Activated T-cell treated with anti-CD3 and anti-CD28 coated beads, Interleukin-2, amount 50 U/mL, for 4 hours (primary cell): ENCODE measurements around the gene BNIP3. TPM values are rescaled to one million over a fixed set of nuclear protein-coding genes. Genes with fewer than 3 reads are reported as not detected.

Source experiments
- ATAC-seq, 2 donors: fragments of 200-7000 bp; cut with Tn5 transposase; one replicate each; pipeline ENCODE4 v1.10.0; 2021
- DNase-seq: peaks from one replicate; pipeline ENCODE4 v3.0.0-alpha.2; 2020
- H3K27me3 Mint-ChIP-seq: one replicate; pipeline ENCODE4 v1.8.0; 2021; ENCODE audit warnings: low read depth, mixed read lengths
- H3K36me3 Mint-ChIP-seq: one replicate; pipeline ENCODE4 v1.8.0; 2022; ENCODE audit warnings: mixed read lengths; ENCODE audit not compliant: insufficient read depth
- H3K4me1 Mint-ChIP-seq: one replicate; pipeline ENCODE4 v1.8.0; 2021; ENCODE audit warnings: low read depth, mixed read lengths
- H3K4me3 Mint-ChIP-seq: one replicate; pipeline ENCODE4 v1.8.0; 2021; ENCODE audit warnings: mild to moderate bottlenecking, moderate library complexity, mixed read lengths
- H3K9me3 Mint-ChIP-seq: one replicate; pipeline ENCODE4 v1.8.0; 2021; ENCODE audit warnings: mixed read lengths
- total RNA-seq, 3 donors: library from RNA; stranded (reverse); gene quantifications; one replicate each; pipeline ENCODE4 v1.2.1, GENCODE V29; 2021

Gene BNIP3
- total RNA-seq, 3 donors from 2014 or later = 36.5 to 40.5 (median 38.6) TPM

DNA sequence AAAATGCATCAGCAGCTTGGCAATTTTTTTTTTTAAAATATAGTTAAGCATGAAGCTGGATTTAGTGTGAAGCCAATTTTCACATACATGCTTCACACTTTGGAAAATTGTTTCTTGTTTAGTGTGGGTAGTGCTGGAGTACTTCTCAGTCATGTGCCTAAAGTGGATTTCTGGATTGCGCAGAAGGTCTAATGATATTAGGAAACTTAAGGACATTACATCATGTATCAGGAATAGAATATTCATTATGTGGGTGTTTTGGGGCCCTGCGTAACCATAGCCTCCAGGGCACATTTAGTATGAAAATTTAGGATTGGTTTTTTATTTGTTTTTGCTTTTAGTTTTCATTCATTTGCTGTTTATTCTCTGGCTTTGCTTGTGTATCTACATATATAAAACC is 28.8 kb upstream of the BNIP3 start:
- peaks cover 5% of the 10 kb centered on the region for H3K27me3 Mint-ChIP-seq
- ATAC-seq (no peak), DNase-seq (no peak)
- no peaks in the 10 kb centered on the region for H3K36me3 Mint-ChIP-seq
- no peaks in the 10 kb centered on the region for H3K4me1 Mint-ChIP-seq
- H3K4me3 Mint-ChIP-seq = no peak overlapping the region
- peaks cover 4% of the 10 kb centered on the region for H3K9me3 Mint-ChIP-seq

DNA sequence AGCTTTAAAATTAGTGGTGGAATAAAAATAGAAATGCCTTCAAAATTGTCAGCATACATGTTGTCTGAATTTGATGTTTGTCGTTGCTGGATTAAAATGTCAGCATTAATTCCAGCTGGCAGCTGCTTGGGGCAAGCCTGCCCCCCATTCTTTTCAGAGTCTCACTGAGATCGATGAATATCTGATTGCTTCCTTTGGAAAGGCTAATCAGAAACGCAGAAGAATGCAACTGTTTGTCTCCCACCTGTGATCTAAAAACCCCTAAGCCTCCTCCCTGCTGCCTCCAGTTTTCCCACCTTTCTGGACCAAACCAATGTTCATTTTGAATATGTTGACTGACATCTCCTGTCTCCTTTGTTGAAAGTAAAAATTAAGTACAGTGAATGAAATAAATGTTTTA is 27.9 kb upstream of the BNIP3 start:
- Mint-ChIP-seq H3K4me1 (no peaks in the 10 kb centered on the region), H3K27me3 (peaks cover 5% of the 10 kb centered on the region), H3K4me3 (no peak overlapping the region), H3K36me3 (no peaks in the 10 kb centered on the region), H3K9me3 (peaks cover 9% of the 10 kb centered on the region)
- DNase-seq = no peak
- no peak for ATAC-seq

DNA sequence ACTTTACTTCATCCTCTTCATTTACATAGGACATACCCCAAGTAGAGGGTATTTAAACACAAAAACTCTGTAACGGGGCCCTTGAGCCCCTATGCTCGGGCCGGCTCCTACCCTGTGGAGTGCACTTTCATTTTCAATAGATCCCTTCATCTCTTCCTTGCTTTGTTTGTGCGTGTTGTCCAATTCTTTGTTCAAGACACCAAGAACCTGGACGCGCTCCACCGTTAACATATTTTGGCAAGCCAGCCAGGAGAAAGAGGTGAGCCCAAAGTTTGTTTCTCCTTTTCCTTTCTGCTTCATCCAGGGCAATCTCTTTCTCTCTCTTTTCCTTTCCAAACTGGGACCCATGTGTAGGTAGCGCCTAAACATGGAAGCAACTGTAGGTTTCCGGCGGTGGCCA is 26.0 kb upstream of the BNIP3 start:
- no peaks in the 10 kb centered on the region for H3K4me1 Mint-ChIP-seq
- H3K9me3 Mint-ChIP-seq = peaks cover 9% of the 10 kb centered on the region
- H3K4me3 Mint-ChIP-seq = no peak overlapping the region
- DNase-seq (no peak), ATAC-seq (no peak)
- H3K36me3 Mint-ChIP-seq = no peaks in the 10 kb centered on the region
- H3K27me3 Mint-ChIP-seq = peaks cover 5% of the 10 kb centered on the region

DNA sequence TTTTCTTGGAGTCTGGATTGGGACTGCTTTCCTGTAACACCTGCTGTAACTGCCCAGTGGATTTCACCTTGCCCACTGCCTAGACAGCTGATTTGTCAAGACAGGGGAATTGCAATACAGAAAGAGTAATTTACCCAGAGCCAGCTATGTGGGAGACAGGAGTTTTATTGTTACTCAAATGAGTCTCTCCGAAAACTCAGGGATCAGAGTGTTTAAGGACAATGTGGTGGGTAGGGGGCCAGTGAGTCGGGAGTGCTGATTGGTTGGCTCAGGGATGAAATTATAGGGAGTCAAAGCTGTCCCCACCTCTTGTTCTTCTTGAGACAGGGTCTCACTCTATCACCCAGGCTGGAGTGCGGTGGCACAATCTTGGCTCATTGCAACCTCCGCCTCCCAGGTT is 25.2 kb upstream of the BNIP3 start:
- Mint-ChIP-seq H3K4me3 (no peak overlapping the region), H3K4me1 (no peaks in the 10 kb centered on the region), H3K36me3 (no peaks in the 10 kb centered on the region), H3K9me3 (peaks cover 9% of the 10 kb centered on the region), H3K27me3 (peaks cover 5% of the 10 kb centered on the region)
- no peak for DNase-seq
- ATAC-seq = no peak

DNA sequence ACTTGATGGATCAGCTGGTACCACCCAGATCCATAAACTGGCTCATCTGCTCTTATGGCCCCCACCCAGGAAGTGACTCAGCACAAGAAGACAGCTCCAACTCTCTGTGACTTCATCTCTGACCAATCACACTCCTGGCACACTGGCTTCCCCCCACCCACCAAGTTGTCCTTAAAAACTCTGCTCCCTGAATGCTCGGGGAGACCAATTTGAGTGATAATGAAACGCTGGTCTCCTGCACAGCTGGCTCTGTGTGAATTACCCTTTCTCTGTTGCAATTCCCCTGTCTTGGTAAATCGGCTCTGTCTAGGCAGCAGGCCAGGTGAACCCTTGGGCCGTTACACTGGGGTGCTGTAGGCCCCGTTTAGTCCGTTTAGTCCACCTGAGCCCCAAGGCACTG is 23.4 kb upstream of the BNIP3 start:
- Mint-ChIP-seq H3K27me3 (peaks cover 2% of the 10 kb centered on the region), H3K36me3 (no peaks in the 10 kb centered on the region), H3K9me3 (peaks cover 9% of the 10 kb centered on the region), H3K4me1 (no peaks in the 10 kb centered on the region), H3K4me3 (no peak overlapping the region)
- ATAC-seq (no peak), DNase-seq (no peak)

DNA sequence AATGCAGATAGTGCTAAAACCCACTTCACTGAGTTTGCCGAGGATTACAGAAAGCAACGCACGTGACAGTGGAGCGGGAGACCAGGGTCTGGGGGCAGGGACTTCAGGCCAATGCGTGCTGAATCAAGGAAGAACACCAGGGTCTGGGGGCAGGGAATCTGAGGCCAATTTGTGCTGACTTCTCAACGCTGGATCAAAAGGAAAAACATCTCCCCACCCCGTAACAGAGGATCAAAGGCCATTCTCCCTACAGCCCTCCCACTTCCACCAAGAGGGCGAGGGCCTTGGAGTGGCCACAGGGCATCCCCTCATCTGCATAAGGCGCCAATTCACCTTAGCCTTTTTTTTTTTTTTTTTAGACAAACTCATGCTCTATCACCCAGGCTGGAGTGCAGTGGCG is 22.3 kb upstream of the BNIP3 start:
- no peaks in the 10 kb centered on the region for H3K4me1 Mint-ChIP-seq
- peaks cover 9% of the 10 kb centered on the region for H3K9me3 Mint-ChIP-seq
- no peak overlapping the region for H3K4me3 Mint-ChIP-seq
- DNase-seq = no peak
- H3K36me3 Mint-ChIP-seq = no peaks in the 10 kb centered on the region
- peaks cover 2% of the 10 kb centered on the region for H3K27me3 Mint-ChIP-seq
- no peak for ATAC-seq

DNA sequence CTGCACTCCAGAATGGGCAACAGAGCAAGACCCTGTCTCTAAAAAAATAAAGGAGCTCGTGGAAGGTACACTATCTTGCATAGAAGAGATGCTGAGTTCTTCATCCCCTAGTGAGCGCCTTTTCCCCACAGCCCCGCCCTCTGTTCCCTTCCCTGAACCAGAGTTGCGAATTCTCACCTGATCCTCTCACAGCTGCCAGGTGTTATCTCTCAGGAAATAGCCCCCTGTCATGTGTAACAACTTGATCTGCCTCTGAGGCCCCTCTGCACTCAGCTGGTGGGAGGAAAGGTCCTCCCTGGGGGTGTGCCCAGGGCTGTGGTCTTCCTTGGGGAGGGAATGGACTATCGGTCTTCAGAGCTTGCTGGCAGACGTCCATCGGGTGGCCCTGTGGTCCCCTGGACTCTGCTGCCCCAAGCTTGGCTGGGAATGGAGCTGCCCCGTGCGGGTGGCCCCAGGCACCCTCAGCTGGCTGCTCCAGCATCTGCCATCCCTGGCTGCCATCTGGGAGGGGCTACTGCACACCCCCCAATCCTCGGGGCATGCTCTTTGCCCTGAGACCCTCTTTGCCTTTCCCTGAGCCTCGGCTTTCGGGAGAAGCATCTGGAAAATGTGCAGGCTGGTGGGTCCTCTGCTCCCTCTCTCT is 21.7 kb upstream of the BNIP3 start:
- Mint-ChIP-seq H3K4me3 (no peak overlapping the region), H3K27me3 (peaks cover 2% of the 10 kb centered on the region), H3K4me1 (no peaks in the 10 kb centered on the region), H3K9me3 (peaks cover 9% of the 10 kb centered on the region), H3K36me3 (no peaks in the 10 kb centered on the region)
- DNase-seq (no peak), ATAC-seq (no peak)

DNA sequence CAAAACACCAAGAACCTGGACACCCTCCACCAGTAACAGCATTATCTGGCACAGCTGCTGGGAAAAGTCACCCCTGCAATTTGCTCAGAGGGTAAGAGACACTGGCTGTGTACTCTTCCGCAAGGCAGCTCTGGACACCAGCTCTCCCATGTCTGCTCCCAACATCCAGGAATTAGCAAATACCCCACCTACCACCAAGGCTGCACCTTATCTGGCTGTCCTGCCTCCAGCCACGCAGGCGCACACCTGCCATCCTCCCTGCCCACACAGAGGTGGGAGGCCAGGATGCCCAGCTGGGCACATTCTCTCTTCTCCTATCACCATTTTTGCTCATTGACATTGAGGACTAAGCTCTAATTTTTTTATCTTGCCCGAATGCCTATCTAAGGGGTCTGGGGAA is 20.3 kb upstream of the BNIP3 start:
- H3K27me3 Mint-ChIP-seq = peaks cover under 1% of the 10 kb centered on the region
- DNase-seq = no peak
- peaks cover 9% of the 10 kb centered on the region for H3K9me3 Mint-ChIP-seq
- H3K36me3 Mint-ChIP-seq = no peaks in the 10 kb centered on the region
- ATAC-seq = no peak
- H3K4me1 Mint-ChIP-seq = no peaks in the 10 kb centered on the region
- H3K4me3 Mint-ChIP-seq = no peak overlapping the region

DNA sequence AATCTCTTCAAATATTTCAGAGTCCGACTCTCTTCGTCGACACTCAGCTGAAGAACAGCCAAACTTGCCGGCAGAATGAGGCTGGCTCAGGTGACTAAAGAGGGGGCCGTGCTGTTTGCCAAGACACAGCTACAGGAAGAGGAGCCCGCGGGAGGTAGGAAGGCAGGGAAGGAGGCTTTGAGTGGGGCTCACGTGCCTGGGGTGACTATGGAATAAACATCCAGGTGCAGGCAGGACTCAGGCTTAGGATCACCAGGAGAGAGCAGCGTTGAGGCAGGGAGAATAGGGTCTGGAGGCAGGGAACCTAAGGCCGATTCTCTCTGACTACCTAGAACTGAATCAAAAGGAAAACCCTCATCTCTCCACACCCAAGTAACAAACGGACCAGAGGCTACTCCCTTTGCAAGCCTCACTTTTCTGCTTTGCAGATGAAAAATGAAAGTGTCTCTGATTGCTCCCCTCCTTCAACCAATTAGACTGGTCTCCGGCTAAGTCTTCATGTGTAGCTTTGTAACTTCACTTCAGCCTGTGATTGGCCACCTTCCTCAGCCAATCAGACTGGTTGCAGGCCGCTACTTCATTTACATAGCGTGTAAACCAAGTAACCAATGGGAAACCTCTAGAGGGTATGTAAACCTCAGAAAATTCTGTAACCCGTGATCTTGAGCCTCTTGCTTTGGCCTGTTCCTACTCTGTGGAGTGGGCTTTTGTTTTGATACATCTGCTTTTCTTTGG is 19.7 kb upstream of the BNIP3 start:
- Mint-ChIP-seq H3K4me3 (peak overlapping the region; percentile 21), H3K36me3 (no peaks in the 10 kb centered on the region), H3K4me1 (no peaks in the 10 kb centered on the region), H3K27me3 (no peaks in the 10 kb centered on the region), H3K9me3 (peaks cover 9% of the 10 kb centered on the region)
- DNase-seq (no peak), ATAC-seq (no peak)

DNA sequence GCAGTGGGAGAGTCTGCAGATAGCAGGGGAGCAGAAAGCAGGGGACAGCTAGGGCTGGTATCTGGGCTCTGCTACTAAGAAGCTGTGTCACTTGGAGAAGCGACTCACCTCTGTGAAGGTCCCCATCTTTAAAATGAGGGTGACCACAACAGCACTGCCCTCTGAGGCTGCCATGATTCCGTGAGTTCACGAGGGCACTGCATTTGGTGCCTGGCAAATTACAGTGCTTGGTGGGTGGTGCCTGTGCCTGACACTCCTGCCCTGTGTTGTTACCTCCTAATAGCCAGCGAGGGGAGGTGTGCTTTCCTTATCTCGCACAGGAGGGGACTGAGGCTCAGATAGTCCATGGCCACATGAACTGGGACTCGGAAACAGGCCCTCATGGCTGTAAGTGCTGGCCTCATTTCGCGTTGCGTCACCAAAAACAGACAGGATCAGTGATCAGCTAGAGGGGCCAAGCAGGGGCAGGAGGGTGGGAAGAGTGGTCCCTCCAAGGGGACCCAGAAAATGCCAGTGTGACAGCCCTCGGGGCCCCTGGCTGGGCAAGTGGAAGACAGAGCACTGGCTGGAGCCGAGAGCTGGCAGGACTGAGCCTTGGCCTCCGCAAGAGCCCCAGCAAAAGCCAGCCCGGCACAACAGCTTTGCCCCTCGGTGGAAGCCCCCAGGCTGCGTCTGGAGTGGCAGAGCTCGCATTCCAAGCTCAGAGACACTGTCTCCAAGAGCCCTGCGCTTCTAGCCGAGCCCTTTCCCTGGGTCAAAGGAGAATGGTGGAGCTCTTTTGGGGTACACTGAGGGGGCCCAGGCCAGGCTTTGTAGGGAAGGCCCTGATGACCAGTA is 17.3 kb upstream of the BNIP3 start:
- Mint-ChIP-seq H3K36me3 (no peaks in the 10 kb centered on the region), H3K9me3 (no peaks in the 10 kb centered on the region), H3K4me1 (no peaks in the 10 kb centered on the region), H3K4me3 (no peak overlapping the region), H3K27me3 (no peaks in the 10 kb centered on the region)
- DNase-seq (no peak), ATAC-seq (no peak)

DNA sequence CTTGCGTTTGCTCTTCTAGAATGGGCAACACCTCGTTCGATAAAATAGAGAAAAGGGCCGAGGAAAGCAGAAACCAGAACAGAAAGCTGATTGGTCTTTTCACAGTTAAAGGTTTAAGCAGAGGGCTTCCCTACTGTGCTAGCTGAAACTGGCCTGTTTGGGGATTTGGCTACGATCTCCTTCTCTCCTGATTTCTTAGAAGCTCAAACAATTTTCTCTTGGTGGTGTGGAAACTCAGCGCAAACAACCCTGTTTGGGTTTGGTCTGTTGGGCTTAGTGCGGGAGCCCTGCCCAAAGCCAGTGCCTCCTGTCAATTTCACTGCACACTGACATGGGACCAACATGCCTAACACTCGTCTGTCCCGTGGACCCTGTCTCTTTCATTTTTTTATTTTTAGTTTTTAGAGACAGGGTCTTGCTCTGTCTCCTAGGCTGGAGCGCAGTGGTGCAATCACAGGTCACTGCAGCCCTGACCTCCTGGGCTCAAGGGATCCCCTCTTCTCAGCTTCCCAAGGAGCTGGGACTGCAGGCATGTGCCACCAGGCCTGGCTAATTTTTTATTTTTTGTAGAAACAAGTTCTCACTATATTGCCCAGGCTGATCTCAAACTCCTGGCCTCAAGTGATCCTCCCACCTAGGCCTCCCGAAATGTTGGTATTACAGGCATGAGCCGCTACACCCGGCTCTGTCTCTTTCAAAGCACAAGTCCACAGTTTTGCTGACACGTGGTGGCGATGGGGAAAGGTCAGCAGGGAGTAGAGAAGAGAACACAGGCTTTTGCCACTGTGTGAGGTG is 16.5 kb upstream of the BNIP3 start:
- Mint-ChIP-seq H3K36me3 (no peaks in the 10 kb centered on the region), H3K4me3 (no peak overlapping the region), H3K4me1 (no peaks in the 10 kb centered on the region), H3K27me3 (no peaks in the 10 kb centered on the region), H3K9me3 (no peaks in the 10 kb centered on the region)
- DNase-seq = no peak
- ATAC-seq = no peak

DNA sequence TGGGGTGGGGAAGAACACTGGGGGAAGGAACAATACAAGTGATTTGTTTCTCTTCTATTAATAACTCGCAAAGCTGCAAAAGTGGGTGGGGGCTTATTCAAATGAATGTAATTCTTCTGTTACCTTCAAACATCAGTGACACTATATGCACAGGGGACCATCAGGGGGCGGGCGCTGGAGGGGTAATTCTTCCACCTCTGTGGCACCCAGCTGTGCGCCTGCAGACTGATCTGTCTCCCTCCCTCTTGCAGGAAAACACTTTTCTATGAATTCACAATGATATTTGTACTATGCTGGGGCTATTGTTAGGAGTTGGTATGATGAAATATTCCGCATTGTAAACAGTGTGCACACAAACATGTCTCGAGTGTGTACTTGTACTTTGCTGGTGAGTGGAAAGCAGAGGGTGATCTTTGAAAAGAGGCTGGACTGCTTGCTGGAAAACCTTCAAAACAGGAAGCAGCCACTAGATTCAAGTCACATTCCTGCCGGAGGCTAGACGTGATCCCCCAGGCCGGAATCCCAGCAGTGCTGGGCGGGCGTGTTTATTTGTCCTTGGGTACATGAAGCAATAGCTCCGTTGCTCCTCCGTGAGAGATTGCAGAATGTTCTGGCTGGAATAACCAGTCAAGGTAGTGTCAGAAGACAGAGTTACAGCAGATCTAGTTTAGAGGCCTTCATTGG is 15.8 kb upstream of the BNIP3 start:
- ATAC-seq (no peak), DNase-seq (no peak)
- Mint-ChIP-seq H3K4me1 (no peaks in the 10 kb centered on the region), H3K36me3 (no peaks in the 10 kb centered on the region), H3K9me3 (no peaks in the 10 kb centered on the region), H3K4me3 (no peak overlapping the region), H3K27me3 (no peaks in the 10 kb centered on the region)

DNA sequence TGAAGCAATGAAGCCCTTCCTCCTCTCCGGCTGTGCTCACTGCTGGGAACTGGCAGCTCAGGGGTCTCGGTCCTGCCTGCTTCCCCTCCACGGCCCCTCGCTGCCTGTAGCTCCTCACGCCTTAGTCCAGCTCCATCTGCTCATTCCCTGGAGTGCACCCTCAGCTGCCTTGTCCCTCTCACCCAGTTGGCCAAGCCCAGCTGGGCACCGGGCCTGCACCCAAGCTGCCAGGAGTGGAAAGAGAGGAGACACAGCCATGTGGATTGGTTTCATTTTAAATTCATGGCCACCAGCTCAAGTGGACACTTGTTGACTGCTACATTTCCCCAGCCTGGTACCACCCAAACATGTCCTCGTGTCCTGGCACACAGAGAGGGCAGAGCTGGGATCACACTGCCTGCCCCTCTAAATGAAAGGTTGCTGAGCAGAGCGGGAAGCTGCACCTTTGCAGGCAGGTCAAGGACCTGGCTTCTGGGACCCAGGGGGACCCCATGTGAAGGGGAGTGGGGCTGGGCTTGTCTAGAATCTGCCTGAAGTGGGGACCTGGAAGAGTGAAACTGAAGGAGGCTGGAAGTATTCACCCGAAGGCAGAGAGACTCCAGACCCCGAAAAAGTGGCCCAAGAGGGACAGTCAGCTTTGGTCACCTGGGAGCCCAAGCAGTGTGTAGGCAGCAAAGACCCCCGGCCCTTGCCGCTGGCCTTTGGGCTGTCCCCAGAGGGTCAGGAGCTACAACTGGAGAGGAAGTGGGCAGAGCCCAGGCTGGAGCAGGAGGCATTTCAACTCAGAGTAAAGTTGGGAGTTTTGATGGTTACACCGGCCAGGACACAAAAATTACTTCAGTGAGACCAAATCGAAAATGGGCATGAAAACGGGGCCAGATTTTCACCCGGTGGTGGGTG is 15.0 kb upstream of the BNIP3 start:
- Mint-ChIP-seq H3K9me3 (no peaks in the 10 kb centered on the region), H3K36me3 (no peaks in the 10 kb centered on the region), H3K4me1 (no peaks in the 10 kb centered on the region), H3K27me3 (no peaks in the 10 kb centered on the region), H3K4me3 (no peak overlapping the region)
- no peak for DNase-seq
- ATAC-seq = no peak
